Thyroid gland (tissue), 4 donors: ENCODE data around the gene A2ML1. TPM values are rescaled to one million over a fixed set of nuclear protein-coding genes. Genes with fewer than 3 reads are reported as not detected.
"Not testable (repeated sequence)": the region's sequence is repeated elsewhere in the genome, so short reads cannot be mapped to it uniquely, and the experiment has no call there.

Experiments
- DNase-seq, 2 donors: peaks; one replicate each; pipeline ENCODE4 v3.0.0-alpha.2; 2019
- H3K27ac ChIP-seq, 3 donors: fragments of 200-600 bp; sonication (generic); 1 replicate in 2 of 3; 2 replicates in 1 of 3; pipeline ENCODE4 v1.5.1; 2016 to 2019; ENCODE audit warnings: mild to moderate bottlenecking in 1 of 3, moderate library complexity in 1 of 3
- H3K27me3 ChIP-seq: fragments of 200-600 bp; sonication (generic); one replicate; pipeline ENCODE4 v1.5.1; 2019
- H3K36me3 ChIP-seq, 2 donors: fragments of 200-600 bp; sonication (generic); one replicate each; pipeline ENCODE4 v1.5.1; 2016 to 2019
- H3K4me1 ChIP-seq, 2 donors: fragments of 200-600 bp; sonication (generic); one replicate each; pipeline ENCODE4 v1.5.1; 2017 to 2019
- H3K4me3 ChIP-seq, 3 donors: fragments of 200-600 bp; sonication (generic); replicated peaks in 1 of 3; 1 replicate in 2 of 3; 2 replicates in 1 of 3; pipeline ENCODE4 v1.5.1; 2016; ENCODE audit warnings: mild to moderate bottlenecking in 1 of 3
- H3K9me3 ChIP-seq: fragments of 200-600 bp; sonication (generic); one replicate; pipeline ENCODE4 v1.5.1; 2017
- POLR2A ChIP-seq, 2 donors: fragments of 450-650 bp; IDR thresholded peaks; one replicate each; pipeline ENCODE4 v1.6.1; 2017; ENCODE audit warnings: antibody characterized with exemption in 2 of 2, mild to moderate bottlenecking in 2 of 2, moderate library complexity in 1 of 2
- WGBS, 2 donors: methylation state at CpG; one replicate each; pipeline ENCODE4 v1.1.5; 2017; 5-methylcytosine and 5-hydroxymethylcytosine counted together
- intact Hi-C: fragments of 100-400 bp; cut with DNase I; formaldehyde crosslinking; loops from one replicate; pipeline ENCODE4 v1.15.1; 2023
- total RNA-seq, 4 donors: library from RNA; depleted of rRNA; stranded (reverse); fragments of >200 nt; gene quantifications; one replicate each; pipeline ENCODE4 v1.2.3, GENCODE V29; 2016
- TF ChIP-seq, protein P1 (sequence below), 6 experiments: fragments of 200-600 bp in 3 of 6; fragments of 450-650 bp in 3 of 6; sonication (generic) in 3 of 6; IDR thresholded peaks; one replicate each; pipeline ENCODE4 v1.5.1; 2016 to 2019; ENCODE audit warnings: antibody characterized with exemption in 6 of 6, mild to moderate bottlenecking in 2 of 6, inconsistent platforms in 1 of 6, moderate library complexity in 1 of 6

A2ML1 gene
- total RNA-seq, 4 donors from 2014 or later: 0.22 to 0.27 TPM; not detected in 2

DNA sequence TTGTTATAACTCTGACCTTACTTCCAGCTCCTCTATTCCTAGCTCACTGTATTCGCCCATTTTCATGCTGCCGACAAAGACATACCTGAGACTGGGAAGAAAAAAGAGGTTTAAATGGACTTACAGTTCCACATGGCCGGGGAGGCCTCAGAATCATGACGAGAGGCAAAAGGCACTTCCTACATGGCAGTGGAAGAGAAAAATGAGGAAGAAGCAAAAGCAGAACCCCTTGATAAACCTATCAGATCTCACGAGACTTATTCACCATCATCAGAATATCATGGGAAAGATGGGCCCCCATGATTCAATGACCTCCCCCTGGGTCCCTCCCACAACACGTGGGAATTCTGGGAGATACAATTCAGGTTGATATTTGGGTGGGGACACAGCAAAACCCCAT lies 77.4 kb downstream of the A2ML1 start:
- Histone ChIP-seq H3K27me3 (no peaks in the 10 kb centered on the region), H3K36me3 (no peaks in the 10 kb centered on the region), H3K4me1 (no peaks in the 10 kb centered on the region), H3K4me3 (no peak overlapping the region), H3K9me3 (no peaks in the 10 kb centered on the region), H3K27ac (no peak overlapping the region)
- 81 to 87% methylated on average over 6 of the region's 6 CpGs for WGBS, 2 donors
- DNase-seq: no peak
- intact Hi-C loops: loop anchor here (10.0 kb wide), 1 partner anchor 355 kb away; the partner anchor contains the start of gene CLEC4E
- TF ChIP-seq, protein P1, sequence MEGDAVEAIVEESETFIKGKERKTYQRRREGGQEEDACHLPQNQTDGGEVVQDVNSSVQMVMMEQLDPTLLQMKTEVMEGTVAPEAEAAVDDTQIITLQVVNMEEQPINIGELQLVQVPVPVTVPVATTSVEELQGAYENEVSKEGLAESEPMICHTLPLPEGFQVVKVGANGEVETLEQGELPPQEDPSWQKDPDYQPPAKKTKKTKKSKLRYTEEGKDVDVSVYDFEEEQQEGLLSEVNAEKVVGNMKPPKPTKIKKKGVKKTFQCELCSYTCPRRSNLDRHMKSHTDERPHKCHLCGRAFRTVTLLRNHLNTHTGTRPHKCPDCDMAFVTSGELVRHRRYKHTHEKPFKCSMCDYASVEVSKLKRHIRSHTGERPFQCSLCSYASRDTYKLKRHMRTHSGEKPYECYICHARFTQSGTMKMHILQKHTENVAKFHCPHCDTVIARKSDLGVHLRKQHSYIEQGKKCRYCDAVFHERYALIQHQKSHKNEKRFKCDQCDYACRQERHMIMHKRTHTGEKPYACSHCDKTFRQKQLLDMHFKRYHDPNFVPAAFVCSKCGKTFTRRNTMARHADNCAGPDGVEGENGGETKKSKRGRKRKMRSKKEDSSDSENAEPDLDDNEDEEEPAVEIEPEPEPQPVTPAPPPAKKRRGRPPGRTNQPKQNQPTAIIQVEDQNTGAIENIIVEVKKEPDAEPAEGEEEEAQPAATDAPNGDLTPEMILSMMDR (IDR thresholded peaks at IDR 0.05): no peak

DNA sequence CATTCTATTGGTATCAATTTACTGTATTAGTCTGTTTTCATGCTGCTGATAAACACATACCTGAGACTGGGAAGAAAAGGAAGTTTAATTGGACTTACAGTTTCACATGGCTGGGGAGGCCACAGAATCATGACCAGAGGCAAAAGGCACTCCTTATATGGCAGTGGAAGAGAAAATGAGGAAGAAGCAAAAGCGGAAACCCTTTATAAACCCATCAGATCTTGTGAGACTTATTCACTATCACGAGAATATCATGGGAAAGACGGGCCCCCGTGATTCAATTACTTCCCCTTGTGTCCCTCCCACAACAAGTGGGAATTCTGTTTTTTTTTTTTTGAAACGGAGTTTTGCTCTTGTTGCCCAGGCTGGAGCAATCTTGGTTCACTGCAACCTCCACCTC lies 80.3 kb downstream of the A2ML1 start:
- H3K4me1 ChIP-seq, DNase-seq, intact Hi-C loops, H3K9me3 ChIP-seq, H3K27ac ChIP-seq, H3K4me3 ChIP-seq, H3K27me3 ChIP-seq, H3K36me3 ChIP-seq: not testable (repeated sequence)
- WGBS, 2 donors: 81 to 84% methylated on average over 5 of the region's 5 CpGs

- H3K27me3 ChIP-seq: no peaks in the 10 kb centered on the region
- no peak overlapping the region for H3K4me3 ChIP-seq
- intact Hi-C loops: no loop called here
- H3K9me3 ChIP-seq: no peaks in the 10 kb centered on the region
- no peak for DNase-seq
- H3K36me3 ChIP-seq: no peaks in the 10 kb centered on the region
- no peaks in the 10 kb centered on the region for H3K4me1 ChIP-seq
- TF ChIP-seq, protein P1 (IDR thresholded peaks at IDR 0.05): no peak
- no peak for TF ChIP-seq POLR2A (IDR thresholded peaks at IDR 0.05)
- 84% methylated on average over 3 of the region's 3 CpGs for WGBS, 2 donors
- no peak overlapping the region for H3K27ac ChIP-seq
These were observed 81.2 kb downstream of the A2ML1 start for GRCh38 chr12:8903646-8904045.

DNA sequence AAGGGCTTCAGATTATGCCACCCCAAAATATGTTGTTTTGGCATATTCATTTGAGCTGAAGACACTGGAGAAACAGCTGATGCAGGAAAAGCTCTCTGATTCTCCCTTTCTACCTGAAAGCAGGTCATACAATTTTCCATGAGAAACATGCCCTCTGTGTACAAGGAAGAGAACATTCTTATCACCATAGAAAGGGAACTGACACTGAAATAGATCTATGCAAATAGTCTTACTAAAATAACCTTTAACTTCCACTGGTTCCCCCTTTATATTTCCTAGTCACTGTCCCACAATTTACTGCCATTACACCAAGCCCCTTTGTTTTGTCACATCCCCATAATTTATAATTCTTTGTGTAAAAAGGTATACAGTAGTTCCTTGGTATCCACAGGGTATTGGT lies 82.2 kb downstream of the A2ML1 start:
- intact Hi-C loops: no loop called here
- DNase-seq: no peak
- Histone ChIP-seq H3K9me3 (no peaks in the 10 kb centered on the region), H3K27me3 (no peaks in the 10 kb centered on the region), H3K36me3 (no peaks in the 10 kb centered on the region), H3K4me3 (no peak overlapping the region), H3K27ac (no peak overlapping the region), H3K4me1 (no peaks in the 10 kb centered on the region)
- TF ChIP-seq POLR2A (IDR thresholded peaks at IDR 0.05): no peak
- TF ChIP-seq, protein P1 (IDR thresholded peaks at IDR 0.05): no peak

DNA sequence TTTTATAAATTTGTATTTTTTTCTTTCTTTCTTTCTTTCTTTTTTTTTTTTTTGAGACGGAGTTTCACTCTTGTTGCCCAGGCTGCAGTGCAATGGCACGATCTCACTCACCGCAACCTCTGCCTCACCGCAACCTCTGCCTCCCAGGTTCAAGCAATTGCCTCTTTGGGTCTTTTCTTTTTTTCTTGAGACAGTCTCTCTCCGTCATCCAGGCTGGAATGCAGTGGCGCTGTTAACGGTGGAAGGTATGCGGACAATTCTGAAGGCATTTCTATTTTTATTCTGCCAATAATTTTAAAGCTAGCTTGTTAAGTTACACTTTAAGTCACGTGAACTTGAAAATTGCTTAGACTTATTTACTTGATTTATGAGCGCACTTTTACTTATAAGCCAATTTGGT lies 83.1 kb downstream of the A2ML1 start:
- Histone ChIP-seq H3K4me3 (no peak overlapping the region), H3K4me1 (no peaks in the 10 kb centered on the region), H3K9me3 (no peaks in the 10 kb centered on the region), H3K27ac (no peak overlapping the region), H3K36me3 (no peaks in the 10 kb centered on the region), H3K27me3 (no peaks in the 10 kb centered on the region)
- intact Hi-C loops: no loop called here
- no peak for DNase-seq
- 81 to 86% methylated on average over 10 of the region's 10 CpGs for WGBS, 2 donors
- no peak for TF ChIP-seq POLR2A (IDR thresholded peaks at IDR 0.05)
- TF ChIP-seq, protein P1 (IDR thresholded peaks at IDR 0.05): no peak
